ENCODE results near the gene TRIP10.
A peak's percentile ranks its signal among the peaks of the same experiment; 100 is the strongest.

Gene TRIP10

GRCh38 chr19:6730153-6730804 lies 9.2 kb upstream of the TRIP10 start:
- no peaks in the 10 kb centered on the region for H3K27me3 Mint-ChIP-seq
- peak; percentile 24 for ATAC-seq
- H3K4me3 Mint-ChIP-seq, result no peak overlapping the region
- H3K27ac Mint-ChIP-seq, result peak overlapping the region; percentile 79
- peaks cover 43% of the 10 kb centered on the region for H3K36me3 Mint-ChIP-seq
- no peaks in the 10 kb centered on the region for H3K9me3 Mint-ChIP-seq
- H3K4me1 Mint-ChIP-seq, result peaks cover 51% of the 10 kb centered on the region

GRCh38 chr19:6730941-6731670 lies 8.4 kb upstream of the TRIP10 start:
- ATAC-seq, result no peak
- H3K4me1 Mint-ChIP-seq, result peaks cover 51% of the 10 kb centered on the region
- no peak overlapping the region for H3K27ac Mint-ChIP-seq
- no peak overlapping the region for H3K4me3 Mint-ChIP-seq
- no peaks in the 10 kb centered on the region for H3K9me3 Mint-ChIP-seq
- H3K27me3 Mint-ChIP-seq, result no peaks in the 10 kb centered on the region
- peaks cover 45% of the 10 kb centered on the region for H3K36me3 Mint-ChIP-seq

- ATAC-seq, result no peak
- no peaks in the 10 kb centered on the region for H3K9me3 Mint-ChIP-seq
- H3K4me1 Mint-ChIP-seq, result peaks cover 55% of the 10 kb centered on the region
- H3K27me3 Mint-ChIP-seq, result no peaks in the 10 kb centered on the region
- H3K4me3 Mint-ChIP-seq, result no peak overlapping the region
- H3K27ac Mint-ChIP-seq, result no peak overlapping the region
- peaks cover 48% of the 10 kb centered on the region for H3K36me3 Mint-ChIP-seq
These were observed 7.7 kb upstream of the TRIP10 start for GRCh38 chr19:6731822-6732221.

GRCh38 chr19:6732803-6733337 lies 6.6 kb upstream of the TRIP10 start:
- H3K36me3 Mint-ChIP-seq, result peaks cover 48% of the 10 kb centered on the region
- ATAC-seq, result no peak
- H3K4me1 Mint-ChIP-seq, result peaks cover 50% of the 10 kb centered on the region
- no peaks in the 10 kb centered on the region for H3K27me3 Mint-ChIP-seq
- no peak overlapping the region for H3K27ac Mint-ChIP-seq
- H3K4me3 Mint-ChIP-seq, result no peak overlapping the region
- no peaks in the 10 kb centered on the region for H3K9me3 Mint-ChIP-seq

GRCh38 chr19:6733338-6734095 lies 6.0 kb upstream of the TRIP10 start:
- Mint-ChIP-seq H3K4me3 (no peak overlapping the region), H3K27ac (no peak overlapping the region), H3K9me3 (no peaks in the 10 kb centered on the region), H3K4me1 (peaks cover 50% of the 10 kb centered on the region), H3K36me3 (peaks cover 48% of the 10 kb centered on the region), H3K27me3 (no peaks in the 10 kb centered on the region)
- ATAC-seq, result no peak

- Mint-ChIP-seq H3K27ac (no peak overlapping the region), H3K36me3 (peaks cover 48% of the 10 kb centered on the region), H3K4me3 (no peak overlapping the region), H3K9me3 (no peaks in the 10 kb centered on the region), H3K27me3 (no peaks in the 10 kb centered on the region), H3K4me1 (peaks cover 50% of the 10 kb centered on the region)
- ATAC-seq, result no peak
These were observed 5.3 kb upstream of the TRIP10 start for GRCh38 chr19:6734096-6734696.

- Mint-ChIP-seq H3K27me3 (no peaks in the 10 kb centered on the region), H3K9me3 (no peaks in the 10 kb centered on the region), H3K27ac (peak overlapping the region; percentile 91), H3K36me3 (peaks cover 41% of the 10 kb centered on the region), H3K4me3 (peak overlapping the region; percentile 92), H3K4me1 (peaks cover 47% of the 10 kb centered on the region)
- no peak for ATAC-seq
These were observed 4.1 kb upstream of the TRIP10 start for GRCh38 chr19:6735181-6735911.

- ATAC-seq, result peak; percentile 19
- Mint-ChIP-seq H3K27me3 (no peaks in the 10 kb centered on the region), H3K9me3 (no peaks in the 10 kb centered on the region), H3K36me3 (peaks cover 39% of the 10 kb centered on the region), H3K4me3 (peak overlapping the region; percentile 92), H3K27ac (peak overlapping the region; percentile 91), H3K4me1 (peaks cover 52% of the 10 kb centered on the region)
These were observed 3.1 kb upstream of the TRIP10 start for GRCh38 chr19:6736169-6736916.

- Mint-ChIP-seq H3K36me3 (peaks cover 34% of the 10 kb centered on the region), H3K4me1 (peaks cover 53% of the 10 kb centered on the region), H3K27me3 (no peaks in the 10 kb centered on the region), H3K9me3 (no peaks in the 10 kb centered on the region), H3K4me3 (peak overlapping the region; percentile 92), H3K27ac (peak overlapping the region; percentile 91)
- no peak for ATAC-seq
These were observed 2.6 kb upstream of the TRIP10 start for GRCh38 chr19:6736917-6737283.

- Mint-ChIP-seq H3K9me3 (no peaks in the 10 kb centered on the region), H3K4me3 (peak within 1 kb of the TSS; percentile 92), H3K36me3 (peaks cover 30% of the 10 kb centered on the region), H3K27me3 (no peaks in the 10 kb centered on the region), H3K4me1 (peaks cover 52% of the 10 kb centered on the region), H3K27ac (peak within 1 kb of the TSS; percentile 91)
- peak; percentile 88 for ATAC-seq
These were observed 2.1 kb upstream of the TRIP10 start, which contains the start of gene GPR108 for GRCh38 chr19:6737284-6737872. Gene GPR108, minus strand, starts transcription at chr19:6737580. Its CDS starts 4 bp downstream, at chr19:6737576.

- H3K4me1 Mint-ChIP-seq, result peaks cover 47% of the 10 kb centered on the region
- peak overlapping the region; percentile 91 for H3K27ac Mint-ChIP-seq
- peaks cover 30% of the 10 kb centered on the region for H3K36me3 Mint-ChIP-seq
- no peaks in the 10 kb centered on the region for H3K27me3 Mint-ChIP-seq
- peak overlapping the region; percentile 92 for H3K4me3 Mint-ChIP-seq
- ATAC-seq, result peak; percentile 47
- H3K9me3 Mint-ChIP-seq, result no peaks in the 10 kb centered on the region
These were observed 1.4 kb upstream of the TRIP10 start for GRCh38 chr19:6737873-6738786.

GRCh38 chr19:6738787-6739389 lies 592 bp upstream of the TRIP10 start:
- Mint-ChIP-seq H3K9me3 (no peaks in the 10 kb centered on the region), H3K27me3 (no peaks in the 10 kb centered on the region), H3K27ac (peak overlapping the region; percentile 91), H3K4me1 (peaks cover 49% of the 10 kb centered on the region), H3K4me3 (peak overlapping the region; percentile 92), H3K36me3 (peaks cover 30% of the 10 kb centered on the region)
- no peak for ATAC-seq
